GM12892 (cell line): ENCODE measurements around the gene TRABD2B.

Source experiments
- POLR2A ChIP-seq: IDR thresholded peaks from 2 replicates; pipeline ENCODE4 v1.6.1; 2011; ENCODE audit warnings: low read depth, low read length, control low read depth
- POLR2AphosphoS5 ChIP-seq: IDR thresholded peaks from 2 replicates; pipeline ENCODE4 v1.6.1; 2011; ENCODE audit warnings: low read depth, low read length, control low read depth

DNA sequence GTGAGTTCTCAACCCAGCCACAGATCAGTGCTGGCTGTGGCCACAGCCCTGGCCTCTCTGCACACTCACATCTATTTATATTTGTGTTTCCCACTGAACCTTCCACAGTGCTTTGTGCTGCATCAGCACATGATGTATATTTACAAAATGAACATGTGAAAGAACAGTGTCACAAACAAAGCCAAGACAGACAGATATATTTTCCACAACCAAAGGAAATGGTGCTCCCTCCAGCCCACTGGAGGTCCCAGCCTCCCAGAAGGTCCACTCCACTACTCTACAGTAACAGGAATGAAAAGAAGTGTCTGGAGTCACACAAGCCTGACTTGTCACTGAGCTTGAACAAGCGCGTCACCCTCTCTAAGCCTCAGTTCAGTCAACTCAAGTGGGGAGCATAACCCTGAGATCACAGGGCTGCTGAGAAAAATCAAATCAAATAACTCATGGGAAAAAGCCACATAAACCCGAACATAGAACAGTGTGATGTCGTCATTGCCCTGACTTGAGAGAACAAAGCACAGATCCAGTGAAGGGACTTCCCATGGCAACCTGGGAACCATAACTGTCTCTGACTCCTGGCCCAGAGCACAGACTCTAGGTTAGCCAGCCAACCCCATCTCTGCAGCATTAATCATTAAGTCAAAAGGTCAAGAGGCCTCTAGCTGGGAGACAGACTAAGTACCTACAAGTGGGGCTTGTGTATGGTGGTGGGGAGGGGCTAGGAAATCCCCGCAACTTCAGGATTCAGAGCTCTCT lies 121.2 kb downstream of the TRABD2B start:
- TF ChIP-seq POLR2AphosphoS5: no peak
- TF ChIP-seq POLR2A: no peak
